Measurements from ENCODE around the gene TCEANC. TPM values are rescaled to one million over a fixed set of nuclear protein-coding genes. Genes with fewer than 3 reads are reported as not detected.

The TCEANC gene
- total RNA-seq, 1 experiment from 2014 or later = 3.1 TPM

DNA sequence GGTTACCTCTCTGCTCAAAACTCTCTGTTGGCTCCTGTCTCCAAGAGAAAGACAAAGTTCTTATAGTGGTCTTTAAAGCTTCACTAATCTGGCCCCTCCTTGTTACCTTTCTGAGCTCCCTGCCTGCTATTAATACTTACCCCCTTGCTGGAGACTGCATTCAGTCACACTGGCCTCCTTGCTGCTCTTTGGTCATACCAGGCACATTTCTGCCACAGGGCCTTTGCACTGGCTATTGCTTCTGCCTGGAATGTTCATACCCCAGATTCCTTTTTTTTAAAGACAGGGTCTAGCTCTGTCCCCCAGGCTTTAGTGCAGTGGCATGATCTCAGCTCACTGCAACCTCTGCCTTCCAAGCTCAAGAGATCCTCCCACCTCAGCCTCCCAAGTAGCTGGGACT lies 20.1 kb downstream of the TCEANC start:
- no peak overlapping the region for H2BK15ac ChIP-seq (ENCODE audit: low read depth, low read length)
- H4K91ac ChIP-seq (ENCODE audit: insufficient read length, low read depth, low read length) = no peak overlapping the region
- Mint-ChIP-seq H3K4me3 (no peak overlapping the region; a peak in 1 of 5 replicates), H3K9me3 (peaks cover 24 to 50% of the 10 kb centered on the region in 2 experiments), H3K36me3 (ENCODE audit: insufficient read depth in 1 of 3, low read depth in 3 of 3) (peaks cover 0 to 4% (median 0%) of the 10 kb centered on the region in 3 experiments; a peak in 1 of 7 replicates), H3K27ac (no peak overlapping the region), H3K4me1 (0 out of 4 replicates have a peak, but pooled peaks cover 0 to 4% of the 10 kb centered on the region in 2 experiments), H3K27me3 (ENCODE audit: low read depth) (peaks cover 3% of the 10 kb centered on the region; the same call in 1 of the 2 replicates)
- no peak overlapping the region for H2BK5ac ChIP-seq (ENCODE audit: insufficient read length, low read length)
- H3K23ac ChIP-seq (ENCODE audit: insufficient read length, low read depth, low read length) = no peak overlapping the region
- no peak overlapping the region for H3K14ac ChIP-seq (ENCODE audit: insufficient read depth, low read length)
- H3K18ac ChIP-seq (ENCODE audit: insufficient read length, low read depth, low read length) = no peak overlapping the region
- H3K79me2 ChIP-seq (ENCODE audit: insufficient read depth, low read length) = no peaks in the 10 kb centered on the region; the same call in 1 of the 2 replicates
- H2AK5ac ChIP-seq (ENCODE audit: insufficient read length, low read length) = no peak overlapping the region
- H2BK12ac ChIP-seq (ENCODE audit: insufficient read length, low read depth, low read length) = no peak overlapping the region
- no peaks in the 10 kb centered on the region for H3K9me3 ChIP-seq (ENCODE audit: control insufficient read depth, low read depth, low read length)
- no peak overlapping the region for H2BK120ac ChIP-seq (ENCODE audit: low read depth, low read length, poor library complexity, severe bottlenecking)
- H4K8ac ChIP-seq (replicated peaks; ENCODE audit: insufficient read length, low read depth, low read length) = no peak overlapping the region
- no peak overlapping the region for H2AFZ ChIP-seq (ENCODE audit: low read length)
- no peak overlapping the region for H3T11ph ChIP-seq (ENCODE audit: low read length)
- no peak overlapping the region for H2BK20ac ChIP-seq (ENCODE audit: low read depth, low read length, poor library complexity, severe bottlenecking)
- H3K56ac ChIP-seq (ENCODE audit: insufficient read length, low read depth, low read length) = no peak overlapping the region
- no peak overlapping the region for H3K27ac ChIP-seq (ENCODE audit: insufficient read length, low read depth, low read length)
- DNase-seq = no peak
- H3K23me2 ChIP-seq (ENCODE audit: insufficient read length, low read depth, low read length, poor library complexity, severe bottlenecking) = no peaks in the 10 kb centered on the region
- H4K20me1 ChIP-seq (ENCODE audit: control insufficient read depth, insufficient read depth, insufficient read length) = no peaks in the 10 kb centered on the region
- no peak overlapping the region for H4K5ac ChIP-seq (ENCODE audit: insufficient read length, low read depth, low read length)
- H3K27me3 ChIP-seq (ENCODE audit: insufficient read depth, low read length) = no peaks in the 10 kb centered on the region
- no peak overlapping the region for H3K9ac ChIP-seq (ENCODE audit: extremely low read depth, insufficient read length, low read length)
- no peaks in the 10 kb centered on the region for H3K79me1 ChIP-seq (ENCODE audit: insufficient read depth, low read depth, low read length, poor library complexity, severe bottlenecking)
- no peak overlapping the region for H3K4me2 ChIP-seq (ENCODE audit: insufficient read depth, insufficient read length, low read length)
- TF ChIP-seq, protein P1, sequence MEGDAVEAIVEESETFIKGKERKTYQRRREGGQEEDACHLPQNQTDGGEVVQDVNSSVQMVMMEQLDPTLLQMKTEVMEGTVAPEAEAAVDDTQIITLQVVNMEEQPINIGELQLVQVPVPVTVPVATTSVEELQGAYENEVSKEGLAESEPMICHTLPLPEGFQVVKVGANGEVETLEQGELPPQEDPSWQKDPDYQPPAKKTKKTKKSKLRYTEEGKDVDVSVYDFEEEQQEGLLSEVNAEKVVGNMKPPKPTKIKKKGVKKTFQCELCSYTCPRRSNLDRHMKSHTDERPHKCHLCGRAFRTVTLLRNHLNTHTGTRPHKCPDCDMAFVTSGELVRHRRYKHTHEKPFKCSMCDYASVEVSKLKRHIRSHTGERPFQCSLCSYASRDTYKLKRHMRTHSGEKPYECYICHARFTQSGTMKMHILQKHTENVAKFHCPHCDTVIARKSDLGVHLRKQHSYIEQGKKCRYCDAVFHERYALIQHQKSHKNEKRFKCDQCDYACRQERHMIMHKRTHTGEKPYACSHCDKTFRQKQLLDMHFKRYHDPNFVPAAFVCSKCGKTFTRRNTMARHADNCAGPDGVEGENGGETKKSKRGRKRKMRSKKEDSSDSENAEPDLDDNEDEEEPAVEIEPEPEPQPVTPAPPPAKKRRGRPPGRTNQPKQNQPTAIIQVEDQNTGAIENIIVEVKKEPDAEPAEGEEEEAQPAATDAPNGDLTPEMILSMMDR (conservative IDR thresholded peaks at IDR 0.05) = no peak
- H3K4ac ChIP-seq (ENCODE audit: low read depth, low read length) = no peak overlapping the region
- no peaks in the 10 kb centered on the region for H3K4me1 ChIP-seq (ENCODE audit: insufficient read depth, low read length)

Measured in H9 (cell line).